Sigmoid colon (tissue), 7 donors: ENCODE measurements around the gene BFAR. TPM values are rescaled to one million over a fixed set of nuclear protein-coding genes. Genes with fewer than 3 reads are reported as not detected.
"Not testable (repeated sequence)": the region's sequence is repeated elsewhere in the genome, so short reads cannot be mapped to it uniquely, and the experiment has no call there.

ENCODE experiments used
- DNase-seq: peaks from one replicate; pipeline ENCODE4 v3.0.0-alpha.2; 2019
- H3K27ac ChIP-seq, 4 donors: fragments of 200-600 bp; sonication (generic); one replicate each; pipeline ENCODE4 v1.5.1; 2016 to 2019; ENCODE audit warnings: mild to moderate bottlenecking in 1 of 4
- H3K27me3 ChIP-seq, 3 donors: fragments of 200-600 bp; sonication (generic); one replicate each; pipeline ENCODE4 v1.5.1; 2019; ENCODE audit warnings: mild to moderate bottlenecking in 1 of 3
- H3K36me3 ChIP-seq, 4 donors: fragments of 200-600 bp; sonication (generic); one replicate each; pipeline ENCODE4 v1.5.1; 2016 to 2019
- H3K4me1 ChIP-seq, 4 donors: fragments of 200-600 bp; sonication (generic); one replicate each; pipeline ENCODE4 v1.5.1; 2017 to 2019
- H3K4me3 ChIP-seq, 4 donors: fragments of 200-600 bp; sonication (generic); one replicate each; pipeline ENCODE4 v1.5.1; 2017 to 2019; ENCODE audit warnings: mild to moderate bottlenecking in 2 of 4, moderate library complexity in 1 of 4
- H3K9me3 ChIP-seq, 4 donors: fragments of 200-600 bp in 3 of 4; sonication (generic) in 3 of 4; one replicate each; pipeline versions ENCODE4 v1.5.1 to v1.6.1; 2013 to 2019
- CTCF ChIP-seq, 4 experiments: fragments of 450-650 bp in 3 of 4; fragments of 200-600 bp in 1 of 4; IDR thresholded peaks; one replicate each; pipeline ENCODE4 v1.5.1; 2016 to 2019; ENCODE audit warnings: antibody characterized with exemption in 4 of 4, mild to moderate bottlenecking in 3 of 4, moderate library complexity in 2 of 4
- EP300 ChIP-seq, 4 donors: sonication (generic); formaldehyde crosslinking; IDR thresholded peaks; one replicate each; pipeline ENCODE4 v1.6.1; 2017; ENCODE audit warnings: antibody characterized with exemption in 4 of 4
- POLR2A ChIP-seq, 2 donors: fragments of 450-650 bp; IDR thresholded peaks; one replicate each; pipeline ENCODE4 v1.6.1; 2016; ENCODE audit warnings: antibody characterized with exemption in 2 of 2, mild to moderate bottlenecking in 2 of 2, moderate library complexity in 2 of 2
- POLR2AphosphoS5 ChIP-seq, 4 donors: sonication (generic); formaldehyde crosslinking; IDR thresholded peaks; one replicate each; pipeline ENCODE4 v1.6.1; 2017; ENCODE audit warnings: antibody characterized with exemption in 4 of 4
- WGBS, 2 donors: extraction: QIAGEN DNeasy Blood & Tissue Kit; methylation state at CpG; one replicate each; pipeline ENCODE4 v1.1.7; 2013; 5-methylcytosine and 5-hydroxymethylcytosine counted together
- intact Hi-C: fragments of 100-400 bp; cut with DNase I; formaldehyde crosslinking; loops from one replicate; pipeline ENCODE4 v1.15.1; 2023
- polyA plus RNA-seq, 3 donors: library from polyadenylated mRNA; stranded (reverse); fragments of 200-250 nt; gene quantifications; one replicate each; pipeline ENCODE4 v1.2.3, GENCODE V29; 2013
- total RNA-seq, 4 donors: library from RNA; depleted of rRNA; stranded (reverse); fragments of >200 nt; gene quantifications; one replicate each; pipeline ENCODE4 v1.1.0, GENCODE V29; 2016
- donor health status: healthy with polysubstance abuse.
- donor health status: Bipolar disorder and iron deficiency.
- donor health status: healthy.

Gene BFAR
- total and polyA plus RNA-seq, 7 donors: 38.1 to 64.9 (median 52.3) TPM

GRCh38 chr16:14628806-14629611 lies 3.7 kb upstream of the BFAR start:
- no peaks in the 10 kb centered on the region for H3K27me3 ChIP-seq
- no peaks in the 10 kb centered on the region for H3K9me3 ChIP-seq
- intact Hi-C loops: no loop called here
- no peak for DNase-seq
- H3K27ac ChIP-seq: peak overlapping the region; percentile 89 to 94 (median 92)
- 53 to 57% methylated on average over 12 of the region's 12 CpGs for WGBS, 2 donors
- H3K4me3 ChIP-seq: peak overlapping the region; percentile 70 to 95 (median 92)
- TF ChIP-seq POLR2AphosphoS5 (IDR thresholded peaks at IDR 0.05) (no peak), EP300 (IDR thresholded peaks at IDR 0.05) (no peak), CTCF (IDR thresholded peaks at IDR 0.05) (no peak)
- H3K4me1 ChIP-seq: peaks cover 0 to 31% (median 29%) of the 10 kb centered on the region in 4 donors
- peaks cover 5 to 43% (median 20%) of the 10 kb centered on the region in 4 donors for H3K36me3 ChIP-seq

GRCh38 chr16:14629612-14629918 lies 3.2 kb upstream of the BFAR start:
- Histone ChIP-seq H3K27me3 (no peaks in the 10 kb centered on the region), H3K27ac (peak overlapping the region; percentile 89 to 94 (median 92)), H3K4me1 (peaks cover 0 to 36% (median 35%) of the 10 kb centered on the region in 4 donors), H3K4me3 (peak overlapping the region; percentile 70 to 95 (median 92)), H3K9me3 (no peaks in the 10 kb centered on the region), H3K36me3 (peaks cover 5 to 38% (median 17%) of the 10 kb centered on the region in 4 donors)
- 1 to 3% methylated on average over 17 of the region's 17 CpGs for WGBS, 2 donors
- intact Hi-C loops: no loop called here
- TF ChIP-seq POLR2A (IDR thresholded peaks at IDR 0.05): no peak
- no peak for TF ChIP-seq POLR2AphosphoS5 (IDR thresholded peaks at IDR 0.05)
- no peak for TF ChIP-seq CTCF (IDR thresholded peaks at IDR 0.05)
- TF ChIP-seq EP300 (IDR thresholded peaks at IDR 0.05): no peak
- DNase-seq: no peak

GRCh38 chr16:14629919-14630619 lies 2.7 kb upstream of the BFAR start, which contains the start of gene PARN:
TSS of gene PARN (minus strand) at chr16:14630260. CDS start at chr16:14630125, 135 bp downstream.
- DNase-seq: peak; percentile 98
- Histone ChIP-seq H3K36me3 (peaks cover 5 to 32% (median 15%) of the 10 kb centered on the region in 4 donors), H3K27ac (peak within 1 kb of the TSS; percentile 89 to 94 (median 92)), H3K27me3 (no peaks in the 10 kb centered on the region), H3K4me1 (peaks cover 0 to 41% (median 39%) of the 10 kb centered on the region in 4 donors), H3K4me3 (peak within 1 kb of the TSS; percentile 70 to 95 (median 92)), H3K9me3 (no peaks in the 10 kb centered on the region)
- 1% methylated on average over 51 of the region's 51 CpGs for WGBS, 2 donors
- TF ChIP-seq EP300 (IDR thresholded peaks at IDR 0.05) (peak in 2 of 4 donors; percentile 30 to 34), POLR2A (IDR thresholded peaks at IDR 0.05) (peak; percentile 89 to 93), POLR2AphosphoS5 (IDR thresholded peaks at IDR 0.05) (peak; percentile 93 to 98 (median 97)), CTCF (IDR thresholded peaks at IDR 0.05) (no peak)
- intact Hi-C loops: loop anchor here (10.0 kb wide), 1 partner anchor 345 kb away; no protein-coding TSS in a partner anchor

GRCh38 chr16:14630620-14631330 lies 2.0 kb upstream of the BFAR start:
- Histone ChIP-seq H3K36me3 (peaks cover 5 to 25% (median 12%) of the 10 kb centered on the region in 4 donors), H3K4me3 (peak overlapping the region; percentile 11 to 95 (median 82)), H3K4me1 (peaks cover 0 to 48% (median 46%) of the 10 kb centered on the region in 4 donors), H3K27ac (peak overlapping the region; percentile 89 to 94 (median 92))
- not testable (repeated sequence) for H3K27me3 ChIP-seq, H3K9me3 ChIP-seq
- intact Hi-C loops: loop anchor here (10.0 kb wide), 1 partner anchor 346 kb away; no protein-coding TSS in a partner anchor
- DNase-seq: peak; percentile 68
- 86 to 87% methylated on average over 29 of the region's 29 CpGs for WGBS, 2 donors
